Body of pancreas (tissue), 4 donors: ENCODE results near the gene GLIS1. TPM values are rescaled to one million over a fixed set of nuclear protein-coding genes. Genes with fewer than 3 reads are reported as not detected.

Experiments
- ATAC-seq: fragments of 150-250 bp; one replicate; pipeline ENCODE4 v1.9.1; 2016
- DNase-seq, 4 donors: peaks; one replicate each; pipeline ENCODE4 v3.0.0-alpha.2; 2019
- H3K27ac ChIP-seq, 4 donors: fragments of 200-600 bp; sonication (generic); 1 replicate in 3 of 4; 2 replicates in 1 of 4; pipeline versions ENCODE4 v1.5.1 to v1.6.1; 2016 to 2019; ENCODE audit warnings: mild to moderate bottlenecking in 1 of 4, mixed read lengths in 1 of 4, moderate library complexity in 1 of 4
- H3K27me3 ChIP-seq, 2 donors: fragments of 200-600 bp; sonication (generic); one replicate each; pipeline ENCODE4 v1.6.0; 2016; ENCODE audit warnings: mild to moderate bottlenecking in 1 of 2
- H3K36me3 ChIP-seq, 2 donors: fragments of 200-600 bp; sonication (generic); replicated peaks in 1 of 2; 2 replicates each; pipeline ENCODE4 v1.5.1; 2016; ENCODE audit warnings: low read depth in 2 of 2; ENCODE audit not compliant: insufficient read depth in 1 of 2
- H3K4me1 ChIP-seq: fragments of 200-600 bp; sonication (generic); one replicate; pipeline ENCODE4 v1.6.0; 2016
- H3K4me3 ChIP-seq, 2 donors: fragments of 200-600 bp; sonication (generic); 1 replicate in 1 of 2; 2 replicates in 1 of 2; pipeline ENCODE4 v1.5.1; 2016 to 2019
- H3K9me3 ChIP-seq, 3 donors: fragments of 200-600 bp; sonication (generic); 1 replicate in 2 of 3; 2 replicates in 1 of 3; pipeline ENCODE4 v1.5.1; 2016
- CTCF ChIP-seq, 7 experiments: fragments of 450-650 bp in 4 of 7; fragments of 200-600 bp in 3 of 7; sonication (generic) in 3 of 7; IDR thresholded peaks; one replicate each; pipeline ENCODE4 v1.5.1; 2016 to 2019; ENCODE audit warnings: antibody characterized with exemption in 7 of 7
- POLR2A ChIP-seq, 3 donors: fragments of 450-650 bp; IDR thresholded peaks; one replicate each; pipeline ENCODE4 v1.6.1; 2016; ENCODE audit warnings: antibody characterized with exemption in 3 of 3, mild to moderate bottlenecking in 2 of 3
- whole genome bisulfite sequencing, 2 donors: methylation state at CpG; one replicate each; pipeline ENCODE4 v1.1.5; 2017; 5-methylcytosine and 5-hydroxymethylcytosine counted together
- intact Hi-C: fragments of 100-400 bp; cut with DNase I; formaldehyde crosslinking; loops from one replicate; pipeline ENCODE4 v1.15.1; 2023
- total RNA-seq, 2 donors: library from RNA; depleted of rRNA; stranded (reverse); fragments of >200 nt; gene quantifications; one replicate each; pipeline ENCODE4 v1.1.0, GENCODE V29; 2016

GLIS1 gene
- total RNA-seq, 2 donors from 2014 or later, result 0.33 TPM; not detected in 1

- WGBS, 2 donors, result 83 to 96% methylated on average over 4 of the region's 4 CpGs
- H3K4me1 ChIP-seq, result peaks cover 16% of the 10 kb centered on the region
- H3K36me3 ChIP-seq, result no peaks in the 10 kb centered on the region
- ATAC-seq (no peak), DNase-seq (peak in 1 of 4 donors; percentile 5)
- H3K27me3 ChIP-seq, result no peaks in the 10 kb centered on the region
- no peak overlapping the region for H3K4me3 ChIP-seq
- H3K9me3 ChIP-seq, result no peaks in the 10 kb centered on the region
- no peak overlapping the region for H3K27ac ChIP-seq
- TF ChIP-seq POLR2A (IDR thresholded peaks at IDR 0.05) (no peak), CTCF (IDR thresholded peaks at IDR 0.05) (no peak)
- intact Hi-C loops, result no loop called here
Measured at GRCh38 chr1:53580009-53580400, 159.0 kb downstream of the GLIS1 start.

- Histone ChIP-seq H3K27ac (no peak overlapping the region), H3K4me3 (no peak overlapping the region), H3K36me3 (no peaks in the 10 kb centered on the region), H3K27me3 (no peaks in the 10 kb centered on the region), H3K9me3 (no peaks in the 10 kb centered on the region), H3K4me1 (peaks cover 16% of the 10 kb centered on the region)
- ATAC-seq, result no peak
- TF ChIP-seq CTCF (IDR thresholded peaks at IDR 0.05) (no peak), POLR2A (IDR thresholded peaks at IDR 0.05) (no peak)
- intact Hi-C loops, result no loop called here
- 73 to 81% methylated on average over 13 to 16 of the region's 16 CpGs for WGBS, 2 donors
- DNase-seq, result peak in 1 of 4 donors; percentile 6
Measured at GRCh38 chr1:53579221-53580008, 159.5 kb downstream of the GLIS1 start.

GRCh38 chr1:53578358-53578757 lies 160.6 kb downstream of the GLIS1 start:
- H3K4me1 ChIP-seq, result peaks cover 15% of the 10 kb centered on the region
- 75 to 86% methylated on average over 3 of the region's 3 CpGs for WGBS, 2 donors
- H3K9me3 ChIP-seq, result no peaks in the 10 kb centered on the region
- DNase-seq (no peak), ATAC-seq (no peak)
- H3K27ac ChIP-seq, result no peak overlapping the region
- TF ChIP-seq POLR2A (IDR thresholded peaks at IDR 0.05) (no peak), CTCF (IDR thresholded peaks at IDR 0.05) (no peak)
- no peaks in the 10 kb centered on the region for H3K36me3 ChIP-seq
- intact Hi-C loops, result no loop called here
- no peaks in the 10 kb centered on the region for H3K27me3 ChIP-seq
- H3K4me3 ChIP-seq, result no peak overlapping the region

- Histone ChIP-seq H3K4me3 (no peak overlapping the region), H3K9me3 (no peaks in the 10 kb centered on the region), H3K27me3 (no peaks in the 10 kb centered on the region), H3K4me1 (peaks cover 8% of the 10 kb centered on the region), H3K27ac (no peak overlapping the region), H3K36me3 (no peaks in the 10 kb centered on the region)
- TF ChIP-seq CTCF (IDR thresholded peaks at IDR 0.05) (no peak), POLR2A (IDR thresholded peaks at IDR 0.05) (no peak)
- WGBS, 2 donors, result 77 to 95% methylated on average over 4 of the region's 4 CpGs
- no peak for ATAC-seq
- intact Hi-C loops, result no loop called here
- no peak for DNase-seq
Measured at GRCh38 chr1:53577761-53578100, 161.2 kb downstream of the GLIS1 start.
